Endothelial cell of umbilical vein (primary cell): ENCODE results near the gene PSMA6.

ENCODE experiments used
- CTCF ChIP-seq, 2 donors: IDR thresholded peaks; 1 replicate in 1 of 2; 2 replicates in 1 of 2; pipeline ENCODE4 v1.5.1; 2011; ENCODE audit warnings: low read length in 2 of 2, mild to moderate bottlenecking in 2 of 2, moderate library complexity in 2 of 2, control low read depth in 1 of 2, inconsistent platforms in 1 of 2, low read depth in 1 of 2; ENCODE audit not compliant: insufficient read depth in 1 of 2; ENCODE audit errors: extremely low read depth in 1 of 2
- EZH2 ChIP-seq: IDR thresholded peaks from 2 replicates; pipeline ENCODE4 v1.6.1; 2012; ENCODE audit warnings: borderline replicate concordance, low read depth, mild to moderate bottlenecking, moderate library complexity, low read length, inconsistent platforms; ENCODE audit not compliant: severe bottlenecking

- TF ChIP-seq CTCF (IDR thresholded peaks at IDR 0.05; ENCODE audit: extremely low read depth in 1 of 2, insufficient read depth in 1 of 2, low read depth in 1 of 2, low read length in 2 of 2) = no peak
- no peak for TF ChIP-seq EZH2
Measured at GRCh38 chr14:35295845-35296161, 3.6 kb downstream of the PSMA6 start.
